Measurements from ENCODE around the gene ZNF81.
"Not testable (repeated sequence)": the region's sequence is repeated elsewhere in the genome, so short reads cannot be mapped to it uniquely, and the experiment has no call there.

The ZNF81 gene

GRCh38 chrX:47931970-47932369 lies 95.3 kb downstream of the ZNF81 start:
- DNase-seq; H3K4me1 Mint-ChIP-seq; ATAC-seq; H3K27me3 Mint-ChIP-seq; H3K9me3 Mint-ChIP-seq; H3K27ac Mint-ChIP-seq; H3K4me3 Mint-ChIP-seq; H3K36me3 Mint-ChIP-seq (ENCODE audit: low read depth): not testable (repeated sequence)

GRCh38 chrX:47933946-47934345 lies 97.2 kb downstream of the ZNF81 start:
- Mint-ChIP-seq H3K9me3 (no peaks in the 10 kb centered on the region), H3K4me1 (peaks cover 4% of the 10 kb centered on the region), H3K4me3 (no peak overlapping the region), H3K36me3 (ENCODE audit: low read depth) (no peaks in the 10 kb centered on the region), H3K27ac (no peak overlapping the region), H3K27me3 (no peaks in the 10 kb centered on the region)
- DNase-seq (no peak), ATAC-seq (no peak)

- Mint-ChIP-seq H3K36me3 (ENCODE audit: low read depth) (no peaks in the 10 kb centered on the region), H3K27ac (peak overlapping the region; percentile 8), H3K27me3 (no peaks in the 10 kb centered on the region), H3K9me3 (no peaks in the 10 kb centered on the region), H3K4me3 (peak overlapping the region; percentile 72), H3K4me1 (peaks cover 4% of the 10 kb centered on the region)
- DNase-seq (peak; percentile 8), ATAC-seq (no peak)
These were observed 99.7 kb downstream of the ZNF81 start for GRCh38 chrX:47936224-47936939.

- ATAC-seq: no peak
- no peaks in the 10 kb centered on the region for H3K27me3 Mint-ChIP-seq
These were observed 100.2 kb downstream of the ZNF81 start for GRCh38 chrX:47936940-47937317.

GRCh38 chrX:47940448-47940847 lies 103.7 kb downstream of the ZNF81 start:
- no peak overlapping the region for H3K27ac Mint-ChIP-seq
- peaks cover 7% of the 10 kb centered on the region for H3K9me3 Mint-ChIP-seq
- no peak for ATAC-seq
- no peaks in the 10 kb centered on the region for H3K36me3 Mint-ChIP-seq (ENCODE audit: low read depth)
- H3K27me3 Mint-ChIP-seq: no peaks in the 10 kb centered on the region
- H3K4me1 Mint-ChIP-seq: peaks cover 4% of the 10 kb centered on the region
- no peak overlapping the region for H3K4me3 Mint-ChIP-seq
- no peak for DNase-seq

More at GRCh38 chrX:47936940-47937317, 100.2 kb downstream of the ZNF81 start:
- peaks cover 4% of the 10 kb centered on the region for H3K4me1 Mint-ChIP-seq
- peak overlapping the region; percentile 72 for H3K4me3 Mint-ChIP-seq
- DNase-seq: no peak
- no peaks in the 10 kb centered on the region for H3K9me3 Mint-ChIP-seq
- no peaks in the 10 kb centered on the region for H3K36me3 Mint-ChIP-seq (ENCODE audit: low read depth)
- H3K27ac Mint-ChIP-seq: peak overlapping the region; percentile 8

- Mint-ChIP-seq H3K27me3 (no peaks in the 10 kb centered on the region), H3K27ac (no peak overlapping the region), H3K36me3 (ENCODE audit: low read depth) (no peaks in the 10 kb centered on the region), H3K4me1 (peaks cover under 1% of the 10 kb centered on the region), H3K4me3 (no peak overlapping the region), H3K9me3 (peaks cover 8% of the 10 kb centered on the region)
- no peak for ATAC-seq
- no peak for DNase-seq
These were observed 104.7 kb downstream of the ZNF81 start for GRCh38 chrX:47941423-47941822.

GRCh38 chrX:47955295-47955694 lies 118.6 kb downstream of the ZNF81 start:
- not testable (repeated sequence) for DNase-seq; H3K4me3 Mint-ChIP-seq; H3K27ac Mint-ChIP-seq; ATAC-seq; H3K27me3 Mint-ChIP-seq; H3K4me1 Mint-ChIP-seq; H3K36me3 Mint-ChIP-seq (ENCODE audit: low read depth)
- H3K9me3 Mint-ChIP-seq: peaks cover 12% of the 10 kb centered on the region

GRCh38 chrX:47956016-47956415 lies 119.3 kb downstream of the ZNF81 start:
- H3K4me3 Mint-ChIP-seq: no peak overlapping the region
- no peaks in the 10 kb centered on the region for H3K36me3 Mint-ChIP-seq (ENCODE audit: low read depth)

GRCh38 chrX:47958206-47958605 lies 121.5 kb downstream of the ZNF81 start:
- not testable (repeated sequence) for H3K27me3 Mint-ChIP-seq; H3K9me3 Mint-ChIP-seq; ATAC-seq; DNase-seq; H3K36me3 Mint-ChIP-seq (ENCODE audit: low read depth); H3K27ac Mint-ChIP-seq; H3K4me1 Mint-ChIP-seq; H3K4me3 Mint-ChIP-seq

More at GRCh38 chrX:47956016-47956415, 119.3 kb downstream of the ZNF81 start:
- H3K4me1 Mint-ChIP-seq: peaks cover 3% of the 10 kb centered on the region
- H3K27ac Mint-ChIP-seq: no peak overlapping the region
- ATAC-seq (no peak), DNase-seq (no peak)
- H3K27me3 Mint-ChIP-seq: no peaks in the 10 kb centered on the region
- H3K9me3 Mint-ChIP-seq: peaks cover 9% of the 10 kb centered on the region

- H3K27me3 Mint-ChIP-seq: no peaks in the 10 kb centered on the region
- H3K9me3 Mint-ChIP-seq: no peaks in the 10 kb centered on the region
- H3K36me3 Mint-ChIP-seq (ENCODE audit: low read depth): no peaks in the 10 kb centered on the region
- ATAC-seq (peak; percentile 75), DNase-seq (peak; percentile 10)
- no peak overlapping the region for H3K4me3 Mint-ChIP-seq
- no peak overlapping the region for H3K27ac Mint-ChIP-seq
- H3K4me1 Mint-ChIP-seq: peaks cover 3% of the 10 kb centered on the region
These were observed 122.2 kb downstream of the ZNF81 start for GRCh38 chrX:47958761-47959342.

GRCh38 chrX:47960406-47960805 lies 123.7 kb downstream of the ZNF81 start:
- H3K4me1 Mint-ChIP-seq: peaks cover 3% of the 10 kb centered on the region
- no peak for DNase-seq
- H3K9me3 Mint-ChIP-seq: peaks cover 7% of the 10 kb centered on the region
- no peak overlapping the region for H3K27ac Mint-ChIP-seq
- peaks cover 3% of the 10 kb centered on the region for H3K36me3 Mint-ChIP-seq (ENCODE audit: low read depth)
- no peaks in the 10 kb centered on the region for H3K27me3 Mint-ChIP-seq
- no peak for ATAC-seq
- H3K4me3 Mint-ChIP-seq: no peak overlapping the region

GRCh38 chrX:47961830-47962229 lies 125.1 kb downstream of the ZNF81 start:
- H3K9me3 Mint-ChIP-seq; H3K27ac Mint-ChIP-seq; H3K27me3 Mint-ChIP-seq; H3K36me3 Mint-ChIP-seq (ENCODE audit: low read depth); H3K4me3 Mint-ChIP-seq; DNase-seq; ATAC-seq; H3K4me1 Mint-ChIP-seq: not testable (repeated sequence)

- not testable (repeated sequence) for H3K27ac Mint-ChIP-seq; H3K36me3 Mint-ChIP-seq (ENCODE audit: low read depth); DNase-seq; ATAC-seq; H3K4me3 Mint-ChIP-seq; H3K27me3 Mint-ChIP-seq; H3K4me1 Mint-ChIP-seq
- H3K9me3 Mint-ChIP-seq: peaks cover 19% of the 10 kb centered on the region
These were observed 128.8 kb downstream of the ZNF81 start for GRCh38 chrX:47965526-47965925.

All from activated naive CD8-positive, alpha-beta T cell treated with anti-CD3 and anti-CD28 coated beads, Interleukin-2, amount 50 U/mL, for 24 hours (primary cell).